CD4-positive, alpha-beta T cell (primary cell): Measurements from ENCODE around the gene NCBP2. TPM values are rescaled to one million over a fixed set of nuclear protein-coding genes. Genes with fewer than 3 reads are reported as not detected.

Experiments used
- ATAC-seq: fragments of 200-7000 bp; cut with Tn5 transposase; one replicate; pipeline ENCODE4 v1.10.0; 2022; ENCODE audit warnings: mild to moderate bottlenecking; ENCODE audit not compliant: poor library complexity
- CTCF ChIA-PET: fragments of 350-600 bp; sonication (Branson Sonifier 250); formaldehyde crosslinking; loops from one replicate; lab custom pipeline; 2021; ENCODE audit warnings: antibody characterized with exemption, inconsistent platforms; lab: Charles Lee
- POLR2A ChIA-PET: fragments of 350-600 bp; sonication (Branson Sonifier 250); formaldehyde crosslinking; loops from one replicate; lab custom pipeline; 2021; ENCODE audit warnings: antibody characterized with exemption, inconsistent platforms; lab: Charles Lee
- DNase-seq, 14 experiments: peaks; one replicate each; pipeline ENCODE4 v3.0.0-alpha.2; 2013 to 2020; ENCODE audit warnings: mixed read lengths in 2 of 14
- H3K27ac ChIP-seq, 2 donors: one replicate each; pipeline versions ENCODE4 v1.5.1 to v1.7.0; 2013; ENCODE audit warnings: low read length in 2 of 2, low read depth in 1 of 2, mild to moderate bottlenecking in 1 of 2
- H3K27me3 ChIP-seq, 2 experiments: 1 replicate in 1 of 2; 2 replicates in 1 of 2; pipeline versions ENCODE4 v1.6.1 to v1.7.0; 2013; ENCODE audit warnings: low read length in 2 of 2, control low read depth in 1 of 2, mild to moderate bottlenecking in 1 of 2, moderate library complexity in 1 of 2; ENCODE audit not compliant: insufficient read depth in 2 of 2, control insufficient read depth in 1 of 2
- H3K36me3 ChIP-seq: one replicate; pipeline ENCODE4 v1.6.1; 2013; ENCODE audit warnings: low read length, control low read depth; ENCODE audit not compliant: insufficient read depth
- H3K4me1 ChIP-seq: one replicate; pipeline ENCODE4 v1.6.1; 2013; ENCODE audit warnings: low read length, control low read depth; ENCODE audit not compliant: insufficient read depth
- H3K4me3 ChIP-seq: one replicate; pipeline ENCODE4 v1.5.1; 2013; ENCODE audit warnings: mild to moderate bottlenecking, low read length, moderate library complexity
- H3K9me3 ChIP-seq, 2 experiments: 1 replicate in 1 of 2; 2 replicates in 1 of 2; pipeline versions ENCODE4 v1.6.1 to v1.7.0; 2013; ENCODE audit warnings: low read length in 2 of 2, mild to moderate bottlenecking in 2 of 2, control low read depth in 1 of 2, moderate library complexity in 1 of 2; ENCODE audit not compliant: control insufficient read depth in 1 of 2, insufficient read depth in 1 of 2
- H3K27ac Mint-ChIP-seq: one replicate; pipeline ENCODE4 v1.8.0; 2020; ENCODE audit warnings: mixed read lengths
- H3K27me3 Mint-ChIP-seq: one replicate; pipeline ENCODE4 v1.8.0; 2021; ENCODE audit warnings: mixed read lengths
- H3K36me3 Mint-ChIP-seq: one replicate; pipeline ENCODE4 v1.8.0; 2021; ENCODE audit warnings: low read depth, mixed read lengths
- H3K4me1 Mint-ChIP-seq: one replicate; pipeline ENCODE4 v1.8.0; 2021; ENCODE audit warnings: low read depth, mixed read lengths
- H3K4me3 Mint-ChIP-seq: one replicate; pipeline ENCODE4 v1.8.0; 2020; ENCODE audit warnings: mild to moderate bottlenecking, mixed read lengths
- H3K9me3 Mint-ChIP-seq: one replicate; pipeline ENCODE4 v1.8.0; 2020; ENCODE audit warnings: mixed read lengths
- CTCF ChIP-seq: fragments of 200-600 bp; IDR thresholded peaks from one replicate; pipeline ENCODE4 v1.8.0; 2022; ENCODE audit warnings: antibody characterized with exemption, mild to moderate bottlenecking
- intact Hi-C, 2 experiments: fragments of 100-400 bp; cut with DNase I in 1 of 2; cut with micrococcal nuclease in 1 of 2; formaldehyde crosslinking; loops; one replicate each; pipeline versions ENCODE4 v1.15.1 to v1.9.0; 2023 to 2025; cut with DNase I, micrococcal nuclease
- total RNA-seq, 174 experiments: library from RNA in 2 of 174; stranded (reverse) in 2 of 174; gene quantifications; one replicate each; pipeline ENCODE4 v1.2.3 and lab custom pipeline; 2021 to 2026

NCBP2 gene
- total RNA-seq, 2 experiments from 2014 or later, result 41.4 to 44.6 TPM

- Mint-ChIP-seq H3K27ac (no peak overlapping the region), H3K4me3 (no peak overlapping the region), H3K36me3 (peaks cover 86% of the 10 kb centered on the region), H3K9me3 (no peaks in the 10 kb centered on the region), H3K4me1 (peaks cover 19% of the 10 kb centered on the region), H3K27me3 (no peaks in the 10 kb centered on the region)
- no peak for TF ChIP-seq CTCF
- ChIA-PET CTCF (no interaction called here), POLR2A (no interaction called here)
- H3K27me3 ChIP-seq, result no peaks in the 10 kb centered on the region
- H3K4me3 ChIP-seq, result no peak overlapping the region
- H3K36me3 ChIP-seq, result peaks cover 80% of the 10 kb centered on the region
- H3K4me1 ChIP-seq, result peaks cover 8% of the 10 kb centered on the region
- H3K27ac ChIP-seq, result no peak overlapping the region
- ATAC-seq (no peak), DNase-seq (no peak)
- H3K9me3 ChIP-seq, result no peaks in the 10 kb centered on the region
- intact Hi-C loops, result no loop called here
Observed at GRCh38 chr3:196936288-196936687, 6.0 kb downstream of the NCBP2 start.

GRCh38 chr3:196932600-196932999, 9.7 kb downstream of the NCBP2 start:
- no peak overlapping the region for H3K4me3 ChIP-seq
- Mint-ChIP-seq H3K4me1 (no peaks in the 10 kb centered on the region), H3K9me3 (no peaks in the 10 kb centered on the region), H3K4me3 (no peak overlapping the region), H3K36me3 (peaks cover 96% of the 10 kb centered on the region), H3K27me3 (no peaks in the 10 kb centered on the region), H3K27ac (no peak overlapping the region)
- ChIA-PET POLR2A (interaction anchor here (1.8 kb wide), 1 partner anchor 8 kb away, joined by 4 read pairs; no protein-coding TSS in a partner anchor), CTCF (interaction anchor here (0.7 kb wide), 1 partner anchor 303 kb away, joined by 3 read pairs; no protein-coding TSS in a partner anchor)
- H3K4me1 ChIP-seq, result no peaks in the 10 kb centered on the region
- DNase-seq (no peak), ATAC-seq (no peak)
- TF ChIP-seq CTCF, result no peak
- H3K9me3 ChIP-seq, result no peaks in the 10 kb centered on the region
- no peaks in the 10 kb centered on the region for H3K27me3 ChIP-seq
- intact Hi-C loops, result no loop called here
- no peak overlapping the region for H3K27ac ChIP-seq
- peaks cover 75% of the 10 kb centered on the region for H3K36me3 ChIP-seq

GRCh38 chr3:196931828-196932587, 10.3 kb downstream of the NCBP2 start:
- H3K27ac Mint-ChIP-seq, result no peak overlapping the region
- no peaks in the 10 kb centered on the region for H3K9me3 ChIP-seq
- H3K27me3 Mint-ChIP-seq, result no peaks in the 10 kb centered on the region
- no peak overlapping the region for H3K27ac ChIP-seq
- no peaks in the 10 kb centered on the region for H3K27me3 ChIP-seq
- no peaks in the 10 kb centered on the region for H3K4me1 Mint-ChIP-seq
- ChIA-PET POLR2A (interaction anchor here (1.8 kb wide), 1 partner anchor 9 kb away, joined by 4 read pairs; no protein-coding TSS in a partner anchor), CTCF (interaction anchor here (0.7 kb wide), 2 partner anchors 304 to 974 kb away, joined by 3 read pairs; no protein-coding TSS in a partner anchor)
- DNase-seq, result no peak
- no peaks in the 10 kb centered on the region for H3K4me1 ChIP-seq
- no peak overlapping the region for H3K4me3 Mint-ChIP-seq
- peaks cover 95% of the 10 kb centered on the region for H3K36me3 Mint-ChIP-seq
- H3K9me3 Mint-ChIP-seq, result no peaks in the 10 kb centered on the region
- H3K36me3 ChIP-seq, result peaks cover 69% of the 10 kb centered on the region
- no peak for ATAC-seq
- no peak for TF ChIP-seq CTCF
- H3K4me3 ChIP-seq, result no peak overlapping the region
- intact Hi-C loops, result no loop called here
